KOPT-K1 (cell line): ENCODE results near the gene MAGEL2.
"Not testable (repeated sequence)": the region's sequence is repeated elsewhere in the genome, so short reads cannot be mapped to it uniquely, and the experiment has no call there.

Experiments
- H3K27ac ChIP-seq: fragments of 200-600 bp; sonication (generic); 2 replicates; pipeline ENCODE4 v1.5.1; 2016; ENCODE audit warnings: antibody characterized with exemption, mild to moderate bottlenecking, low read depth, low read length; ENCODE audit not compliant: poor library complexity, severe bottlenecking
- H3K36me3 ChIP-seq: fragments of 200-600 bp; sonication (generic); 2 replicates; pipeline ENCODE4 v1.5.1; 2017; ENCODE audit warnings: antibody characterized with exemption, mild to moderate bottlenecking, low read length, moderate library complexity; ENCODE audit not compliant: insufficient read depth
- H3K9me3 ChIP-seq: fragments of 200-600 bp; sonication (generic); 2 replicates; pipeline ENCODE4 v1.5.1; 2017; ENCODE audit warnings: antibody characterized with exemption, low read length, mild to moderate bottlenecking; ENCODE audit not compliant: insufficient read depth, poor library complexity, severe bottlenecking

MAGEL2 gene

DNA sequence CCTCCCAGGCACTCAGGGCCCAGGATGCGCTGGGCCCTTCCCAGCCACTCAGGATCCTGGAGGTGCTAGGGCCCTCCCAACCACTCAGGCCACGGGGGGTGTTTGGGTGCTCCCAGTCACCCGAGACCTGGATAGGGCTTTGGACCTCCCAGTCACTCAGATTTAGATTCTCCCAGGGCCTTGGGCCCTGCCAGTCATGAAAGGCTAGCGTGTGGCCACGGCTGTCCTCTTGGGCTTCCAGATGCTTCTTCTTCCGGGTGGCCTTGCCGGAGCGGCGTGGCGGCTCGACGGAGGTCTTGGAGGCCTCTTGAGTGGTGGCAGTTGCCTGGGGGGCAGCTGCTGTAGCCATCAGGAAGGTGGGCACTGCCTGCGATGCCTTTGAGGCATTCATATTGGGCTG lies 2.8 kb downstream of the MAGEL2 start:
- no peak overlapping the region for H3K27ac ChIP-seq
- H3K9me3 ChIP-seq: no peaks in the 10 kb centered on the region
- no peaks in the 10 kb centered on the region for H3K36me3 ChIP-seq

DNA sequence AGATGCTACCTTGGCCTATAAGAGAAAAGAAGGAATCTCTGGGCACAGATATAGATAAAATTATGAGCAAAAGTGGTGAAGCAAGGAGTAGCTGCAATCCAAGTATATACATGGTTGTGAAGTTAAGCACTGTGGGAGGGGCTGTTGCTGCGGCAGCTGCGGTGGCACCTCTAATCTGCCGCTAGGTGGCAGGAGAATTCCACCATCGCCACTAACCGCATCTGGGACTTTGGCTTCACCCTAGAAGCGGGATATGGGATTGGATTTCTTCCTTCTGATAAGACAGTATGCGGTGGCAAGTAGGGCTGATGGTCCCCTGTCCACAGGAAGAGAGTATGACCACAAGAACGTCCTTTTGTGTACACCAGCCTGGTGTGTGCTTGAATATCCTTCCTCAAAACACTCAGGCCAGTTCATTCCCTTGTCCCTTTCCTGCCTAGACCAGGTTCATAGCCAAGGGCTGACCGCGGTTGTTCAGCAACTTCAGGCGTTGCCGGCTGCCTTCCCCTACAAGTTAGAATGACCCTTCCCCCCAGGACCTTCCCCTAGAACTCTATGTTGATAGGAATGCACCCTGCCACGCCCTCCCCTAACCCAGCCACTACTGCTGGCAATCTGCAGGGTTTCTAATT lies 5.1 kb downstream of the MAGEL2 start:
- Histone ChIP-seq H3K9me3 (no peaks in the 10 kb centered on the region), H3K27ac (no peak overlapping the region), H3K36me3 (no peaks in the 10 kb centered on the region)

GRCh38 chr15:23634181-23634580 lies 13.5 kb downstream of the MAGEL2 start:
- H3K36me3 ChIP-seq: no peaks in the 10 kb centered on the region
- H3K9me3 ChIP-seq: no peaks in the 10 kb centered on the region
- H3K27ac ChIP-seq: no peak overlapping the region

DNA sequence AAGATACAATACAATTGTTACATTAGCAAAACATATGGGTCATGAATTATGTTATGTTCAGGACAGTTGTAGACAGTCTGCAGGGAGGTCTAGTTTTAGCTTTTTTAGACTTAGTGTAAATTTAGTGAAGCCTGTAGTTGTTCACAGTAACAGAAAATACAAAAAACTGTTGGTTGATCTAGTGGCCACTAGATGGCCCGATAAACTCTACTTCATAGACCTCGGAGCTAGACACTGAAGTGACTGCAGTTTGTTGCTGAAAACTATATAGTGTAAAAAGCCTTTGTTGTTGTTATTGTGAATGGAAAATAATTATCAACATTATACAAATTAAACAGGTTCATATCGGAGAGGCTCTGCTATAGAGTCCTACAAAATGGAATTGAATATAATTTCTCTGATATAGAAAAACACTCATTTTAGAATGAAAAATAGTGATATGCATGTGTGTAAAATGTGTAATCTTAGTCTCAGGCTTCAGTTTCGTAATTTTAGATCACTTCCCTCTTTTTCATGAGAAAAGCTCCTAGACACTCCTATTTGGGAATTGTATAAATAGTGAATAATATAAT lies 18.3 kb downstream of the MAGEL2 start:
- Histone ChIP-seq H3K36me3 (no peaks in the 10 kb centered on the region), H3K27ac (no peak overlapping the region), H3K9me3 (no peaks in the 10 kb centered on the region)

DNA sequence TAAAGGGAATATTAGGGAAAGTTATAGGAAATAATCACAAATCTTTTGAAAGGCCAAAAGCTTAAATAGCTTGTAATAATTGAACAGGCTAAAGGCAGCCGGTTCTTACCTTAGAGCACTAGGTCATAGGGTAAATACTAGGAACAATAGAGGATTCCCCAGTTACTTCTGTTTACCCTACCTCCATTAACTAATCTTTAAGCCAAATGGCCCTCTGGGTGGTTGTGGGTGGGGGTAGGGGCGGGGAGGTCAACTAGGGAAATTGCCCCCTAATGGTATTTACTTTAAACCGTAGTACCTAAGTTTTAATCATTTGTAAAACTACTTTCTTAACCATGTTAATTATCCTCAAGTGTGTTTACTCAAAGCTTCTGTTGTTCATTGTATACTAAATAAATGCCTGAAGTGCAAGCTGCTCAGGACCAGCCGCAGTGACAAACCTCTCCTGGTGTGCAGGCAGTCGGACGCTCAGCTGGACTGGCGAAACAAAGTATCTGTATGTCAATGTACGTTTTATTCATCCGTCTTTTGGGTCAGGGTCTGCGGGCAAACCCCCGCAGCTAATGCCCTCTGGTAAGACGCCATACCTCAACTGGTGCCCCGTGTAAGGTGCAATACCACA lies 18.9 kb downstream of the MAGEL2 start:
- no peak overlapping the region for H3K27ac ChIP-seq
- H3K9me3 ChIP-seq: no peaks in the 10 kb centered on the region
- H3K36me3 ChIP-seq: no peaks in the 10 kb centered on the region

- Histone ChIP-seq H3K9me3 (no peaks in the 10 kb centered on the region), H3K36me3 (no peaks in the 10 kb centered on the region), H3K27ac (no peak overlapping the region)
Observed at GRCh38 chr15:23616536-23616935, 31.1 kb downstream of the MAGEL2 start.

DNA sequence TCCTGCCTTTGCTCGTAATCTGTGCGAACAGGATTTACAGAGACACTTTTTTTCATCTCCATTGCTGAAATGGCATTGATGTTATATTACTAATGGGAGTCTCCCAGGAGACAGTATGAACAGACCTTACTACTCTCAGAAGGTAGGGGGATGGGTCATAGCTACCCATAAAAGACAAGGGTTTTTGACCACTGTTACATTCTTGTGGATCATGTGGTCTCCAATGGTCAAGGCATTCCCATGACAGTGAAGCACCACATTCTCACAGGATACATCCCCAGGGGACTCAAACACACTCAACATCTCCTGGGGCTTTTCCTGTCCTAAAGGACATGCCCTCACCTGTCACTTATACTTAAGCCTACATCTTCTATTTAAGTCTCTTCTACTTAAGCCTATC lies 41.4 kb downstream of the MAGEL2 start:
- Histone ChIP-seq H3K9me3 (no peaks in the 10 kb centered on the region), H3K27ac (no peak overlapping the region), H3K36me3 (no peaks in the 10 kb centered on the region)

DNA sequence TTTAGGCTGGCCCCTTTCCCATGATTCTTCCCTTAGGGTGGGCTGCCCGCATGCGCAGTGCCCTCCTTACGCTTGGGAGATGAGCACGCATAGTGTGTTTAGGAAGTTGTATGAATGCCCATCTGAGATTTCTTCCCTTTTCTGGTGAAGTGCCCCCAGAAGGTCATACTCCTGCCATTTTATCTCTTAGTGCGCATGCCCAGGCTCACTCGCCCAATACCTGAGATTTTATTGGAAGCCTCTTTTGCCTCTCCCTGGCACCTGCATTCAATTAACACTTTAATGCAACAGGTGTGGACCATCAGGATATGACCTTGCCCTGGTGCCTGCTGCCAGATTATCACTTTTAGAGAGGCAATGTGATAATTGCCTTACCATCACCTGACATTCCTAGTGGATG lies 45.5 kb downstream of the MAGEL2 start:
- Histone ChIP-seq H3K9me3 (no peaks in the 10 kb centered on the region), H3K27ac (no peak overlapping the region), H3K36me3 (no peaks in the 10 kb centered on the region)

DNA sequence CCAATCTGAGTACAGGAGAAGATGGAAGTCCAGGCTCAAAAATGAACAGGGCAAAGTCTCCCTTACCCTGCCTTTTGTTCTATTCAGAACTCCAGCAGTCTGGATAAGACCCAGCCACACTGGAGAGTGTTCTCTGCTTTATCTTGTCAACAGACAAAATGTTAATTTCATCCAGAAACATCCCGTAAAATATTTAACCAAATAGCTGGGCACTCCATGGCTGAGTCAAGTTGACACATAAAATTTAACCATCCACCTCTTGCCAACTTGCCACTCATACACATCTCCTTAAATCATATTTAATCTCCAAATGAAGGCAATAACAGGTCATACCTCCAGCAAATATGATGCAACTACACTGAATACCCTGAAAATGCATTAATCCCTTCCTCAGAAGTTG lies 48.6 kb downstream of the MAGEL2 start:
- no peaks in the 10 kb centered on the region for H3K36me3 ChIP-seq
- no peaks in the 10 kb centered on the region for H3K9me3 ChIP-seq
- no peak overlapping the region for H3K27ac ChIP-seq

DNA sequence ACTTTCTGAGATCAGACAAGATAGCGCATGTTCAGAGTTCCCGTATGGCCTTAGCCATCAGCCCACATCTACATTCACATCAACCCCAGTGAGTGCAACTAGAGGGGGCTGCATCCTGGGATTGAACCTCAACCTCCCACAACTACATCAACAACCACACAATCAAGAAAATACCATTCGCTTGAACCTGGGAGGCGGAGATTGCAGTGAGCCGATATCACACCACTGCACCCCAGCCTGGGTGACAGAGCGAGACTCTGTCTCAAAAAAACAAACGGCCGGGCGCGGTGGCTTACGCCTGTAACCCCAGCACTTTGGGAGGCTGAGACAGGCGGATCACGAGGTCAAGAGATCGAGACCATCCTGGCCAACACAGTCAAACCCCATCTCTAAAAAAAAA lies 50.4 kb downstream of the MAGEL2 start:
- not testable (repeated sequence) for H3K27ac ChIP-seq, H3K36me3 ChIP-seq, H3K9me3 ChIP-seq

DNA sequence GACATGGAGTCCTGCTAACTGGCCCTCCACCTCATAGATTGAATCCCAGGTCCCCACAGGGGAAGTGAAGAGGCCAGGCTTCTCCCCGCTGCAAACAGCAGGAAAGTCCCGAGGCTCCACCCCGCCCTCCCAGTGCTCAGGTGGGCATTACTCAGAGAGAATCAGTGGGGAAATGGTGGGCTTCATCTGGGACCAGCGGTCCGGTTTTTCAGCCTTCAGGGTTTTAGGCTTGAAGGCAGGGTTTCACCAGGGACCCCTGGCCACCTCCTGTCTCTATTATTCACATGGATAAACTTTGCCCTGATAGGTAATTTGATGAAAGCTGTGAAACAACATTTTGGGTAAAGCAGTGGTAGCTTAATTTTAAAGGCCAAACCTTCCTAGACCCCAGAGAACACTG lies 50.9 kb downstream of the MAGEL2 start:
- H3K9me3 ChIP-seq: no peaks in the 10 kb centered on the region
- no peaks in the 10 kb centered on the region for H3K36me3 ChIP-seq
- no peak overlapping the region for H3K27ac ChIP-seq

- H3K27ac ChIP-seq: no peak overlapping the region
- no peaks in the 10 kb centered on the region for H3K9me3 ChIP-seq
- no peaks in the 10 kb centered on the region for H3K36me3 ChIP-seq
Observed at GRCh38 chr15:23595368-23595767, 52.3 kb downstream of the MAGEL2 start.

- no peaks in the 10 kb centered on the region for H3K36me3 ChIP-seq
- no peak overlapping the region for H3K27ac ChIP-seq
- no peaks in the 10 kb centered on the region for H3K9me3 ChIP-seq
Observed at GRCh38 chr15:23594252-23594770, 53.4 kb downstream of the MAGEL2 start.
